ENCODE data around the gene CHAF1B.
A peak's percentile ranks its signal among the peaks of the same experiment; 100 is the strongest.

Gene CHAF1B

DNA sequence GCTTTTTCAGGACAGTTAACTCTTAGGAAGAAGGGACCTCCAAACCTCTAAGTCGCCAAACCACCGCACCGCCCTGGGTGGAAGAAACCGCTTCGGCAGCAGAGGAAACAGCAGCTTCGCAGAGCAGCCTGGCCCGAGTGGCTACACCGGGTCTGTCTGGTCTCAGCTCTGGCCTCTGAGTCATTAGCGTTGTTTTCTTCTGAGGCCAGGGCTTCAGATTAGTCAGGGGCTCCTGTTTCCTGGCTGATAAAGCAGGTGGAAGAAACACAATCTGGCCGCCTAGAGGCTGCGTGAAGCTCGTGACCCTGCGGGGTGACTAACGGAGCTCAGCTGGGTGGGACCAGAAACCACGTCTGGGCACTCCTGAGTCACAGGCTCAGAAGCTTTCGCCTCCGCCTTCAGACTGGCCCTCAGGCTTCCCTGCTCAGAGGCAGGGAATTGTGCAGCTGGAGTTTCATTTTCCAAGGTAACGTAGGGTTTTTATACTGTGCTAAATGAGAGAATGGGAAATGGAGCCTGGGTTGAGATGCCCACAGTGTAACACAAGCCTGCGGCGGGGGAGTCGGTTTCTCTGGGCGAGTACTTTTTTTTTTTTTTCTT is 44.9 kb downstream of the CHAF1B start:
- peak; percentile 99 for DNase-seq

DNA sequence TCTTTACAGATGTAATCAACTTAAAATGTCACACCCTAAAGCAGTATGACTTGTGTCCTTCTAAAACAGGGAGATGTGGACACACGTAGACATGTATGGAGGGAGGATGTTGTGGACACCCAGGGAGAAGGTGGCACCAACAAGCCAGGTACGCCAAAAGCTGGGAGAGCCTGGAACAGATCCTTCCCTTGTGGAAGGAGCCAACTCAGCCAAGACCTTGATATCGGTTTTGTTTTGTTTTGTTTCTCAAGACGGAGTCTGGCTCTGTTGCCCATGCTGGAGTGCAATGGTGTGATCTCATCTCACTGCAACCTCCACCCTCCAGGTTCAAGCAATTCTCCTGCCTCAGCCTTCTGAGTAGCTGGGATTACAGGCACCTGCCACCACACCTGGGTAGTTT is 45.6 kb downstream of the CHAF1B start:
- no peak for DNase-seq

GRCh38 chr21:36431252-36431651 is 46.1 kb downstream of the CHAF1B start:
- DNase-seq, result no peak

- no peak for DNase-seq
These were observed 48.0 kb downstream of the CHAF1B start for GRCh38 chr21:36433059-36433709.

DNA sequence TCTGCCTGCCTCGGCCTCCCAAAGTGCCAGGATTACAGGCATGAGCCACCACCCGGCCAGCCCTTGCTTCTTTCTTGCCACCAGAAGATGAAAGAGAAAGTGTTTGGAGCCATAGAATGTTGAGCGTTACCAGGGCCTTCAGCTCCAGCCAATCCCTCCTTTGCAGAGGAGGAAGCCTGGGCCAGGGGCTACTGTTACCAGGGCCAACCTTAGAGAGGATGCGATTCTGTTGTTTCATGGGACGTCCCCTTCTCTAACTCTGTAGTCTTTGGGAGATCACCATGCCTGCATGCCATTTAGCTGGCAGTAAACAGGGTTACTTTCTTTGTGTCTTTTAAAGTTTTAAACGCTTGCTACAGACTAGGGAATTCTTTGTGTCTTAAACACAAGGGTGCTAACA is 49.0 kb downstream of the CHAF1B start:
- DNase-seq, result no peak

DNA sequence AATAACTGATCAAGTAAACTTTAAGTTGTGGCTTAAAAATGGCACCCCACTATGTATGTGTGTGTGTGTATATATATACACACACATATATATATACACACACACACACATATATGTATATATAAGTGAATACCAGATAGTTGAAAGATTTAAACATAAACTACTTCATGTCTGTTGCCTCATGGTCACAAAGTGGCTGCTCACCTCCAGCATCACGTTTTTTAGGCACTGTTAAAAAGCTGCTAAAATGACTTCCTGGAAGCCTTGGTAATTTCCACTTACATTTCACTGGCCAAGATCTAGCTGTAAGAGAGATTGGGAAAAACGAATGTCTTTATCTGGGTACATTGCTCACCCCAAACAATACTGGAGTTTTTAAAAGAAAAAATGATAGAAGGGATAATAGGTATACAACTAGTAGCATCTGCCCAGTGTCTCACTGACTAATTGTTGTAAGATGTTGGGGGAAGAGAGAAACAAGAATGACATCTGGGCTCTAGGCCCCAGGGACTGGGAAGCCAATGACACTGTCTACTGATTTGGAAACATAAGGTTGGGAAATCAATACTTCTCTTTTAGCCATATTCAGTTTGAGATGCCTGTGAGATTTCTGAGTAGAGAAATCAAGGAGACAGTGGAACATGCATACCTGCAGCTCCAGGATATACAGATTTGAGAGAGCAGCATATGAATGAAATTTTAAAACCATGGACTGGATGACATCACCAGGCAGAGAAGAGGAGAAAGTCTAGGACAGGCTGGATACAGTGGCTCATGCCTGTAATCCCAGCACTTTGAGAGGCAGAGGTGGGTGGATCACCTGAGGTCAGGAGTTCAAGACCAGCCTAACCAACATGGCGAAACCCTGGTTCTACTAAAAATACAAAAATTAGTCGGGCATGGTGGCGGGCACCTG is 51.9 kb downstream of the CHAF1B start:
- DNase-seq, result peak; percentile 59

GRCh38 chr21:36437745-36438128 is 52.5 kb downstream of the CHAF1B start:
- DNase-seq, result peak; percentile 99

- DNase-seq, result no peak
These were observed 56.5 kb downstream of the CHAF1B start for GRCh38 chr21:36441715-36442114.

DNA sequence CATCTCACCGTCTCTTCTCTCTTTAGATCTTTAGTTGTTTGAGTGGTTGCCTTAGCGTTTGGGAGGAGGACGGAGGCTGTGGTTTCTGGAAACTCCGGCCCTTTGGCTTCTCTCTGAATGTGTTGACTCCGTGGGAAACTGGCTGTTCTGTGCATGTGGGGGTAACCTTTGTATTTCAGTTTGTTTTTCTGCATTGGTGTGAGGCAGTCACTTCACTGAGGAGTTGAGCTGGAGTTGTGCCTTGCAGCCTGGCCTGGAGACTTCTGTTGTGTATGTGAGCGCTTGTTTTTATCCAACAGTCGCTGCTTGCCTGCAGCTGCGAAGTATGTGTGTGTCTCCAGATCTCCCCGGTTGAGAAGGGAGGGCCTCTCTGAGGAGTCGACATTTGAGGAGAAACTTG is 61.1 kb downstream of the CHAF1B start:
- DNase-seq, result no peak

DNA sequence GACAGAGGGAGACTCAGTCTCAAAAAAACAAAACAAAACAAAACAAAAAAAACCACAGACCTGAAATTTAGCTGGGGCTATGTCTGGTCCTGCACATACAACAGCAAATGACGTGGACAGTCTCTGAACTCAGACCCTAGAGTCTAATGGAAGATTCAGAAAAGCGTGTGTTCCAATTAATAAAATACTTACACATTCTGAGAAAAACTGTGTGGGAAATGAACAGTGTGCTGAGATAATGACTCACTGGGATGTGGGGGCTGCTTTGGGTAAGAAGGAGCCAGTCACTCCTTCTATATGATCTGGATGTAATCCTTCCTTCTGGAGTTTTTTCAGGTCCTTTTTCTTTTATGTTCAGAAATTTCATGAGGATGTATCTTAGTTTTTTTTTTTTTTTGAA is 65.3 kb downstream of the CHAF1B start:
- no peak for DNase-seq

DNA sequence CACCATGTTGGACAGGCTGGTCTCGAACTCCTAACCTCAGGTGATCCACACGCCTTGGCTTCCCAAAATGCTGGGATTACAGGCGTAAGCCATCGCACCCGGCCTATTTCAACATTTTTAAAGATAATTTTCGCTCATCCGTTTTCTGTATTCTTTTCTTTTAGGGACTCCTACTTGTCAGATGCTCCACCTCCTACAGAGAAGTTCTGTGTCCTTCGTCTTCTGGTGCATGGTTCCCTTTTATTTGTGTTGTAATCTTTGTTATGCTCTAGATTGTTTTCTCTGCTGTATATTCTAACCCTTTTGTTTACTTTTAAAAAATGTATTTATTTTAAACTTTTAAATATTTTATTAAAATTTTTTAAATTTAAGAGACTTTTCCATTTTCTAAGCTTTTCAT is 66.3 kb downstream of the CHAF1B start:
- DNase-seq, result no peak

- DNase-seq, result no peak
These were observed 67.2 kb downstream of the CHAF1B start for GRCh38 chr21:36452281-36452825.

- DNase-seq, result no peak
These were observed 68.9 kb downstream of the CHAF1B start for GRCh38 chr21:36454093-36454531.

DNA sequence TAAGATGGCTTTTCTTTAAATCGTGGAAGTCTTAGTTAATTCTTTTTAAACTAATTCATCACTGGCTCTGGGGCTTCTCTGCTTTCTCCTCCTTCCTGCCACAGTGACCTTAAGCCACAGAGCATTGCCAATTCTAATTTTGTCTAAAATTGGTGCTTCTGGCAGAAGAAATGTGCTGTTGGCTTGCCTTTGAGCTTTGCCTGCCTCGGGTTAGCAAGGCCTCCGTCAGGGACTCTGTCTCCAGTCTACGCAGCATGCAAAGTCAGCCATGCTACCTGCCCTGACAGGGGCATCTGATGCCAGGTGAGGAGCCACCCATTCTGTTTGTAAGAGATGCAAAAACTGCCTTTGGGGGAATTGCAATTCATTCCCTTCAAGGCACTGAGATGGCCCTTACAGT is 69.5 kb downstream of the CHAF1B start:
- DNase-seq, result no peak

DNA sequence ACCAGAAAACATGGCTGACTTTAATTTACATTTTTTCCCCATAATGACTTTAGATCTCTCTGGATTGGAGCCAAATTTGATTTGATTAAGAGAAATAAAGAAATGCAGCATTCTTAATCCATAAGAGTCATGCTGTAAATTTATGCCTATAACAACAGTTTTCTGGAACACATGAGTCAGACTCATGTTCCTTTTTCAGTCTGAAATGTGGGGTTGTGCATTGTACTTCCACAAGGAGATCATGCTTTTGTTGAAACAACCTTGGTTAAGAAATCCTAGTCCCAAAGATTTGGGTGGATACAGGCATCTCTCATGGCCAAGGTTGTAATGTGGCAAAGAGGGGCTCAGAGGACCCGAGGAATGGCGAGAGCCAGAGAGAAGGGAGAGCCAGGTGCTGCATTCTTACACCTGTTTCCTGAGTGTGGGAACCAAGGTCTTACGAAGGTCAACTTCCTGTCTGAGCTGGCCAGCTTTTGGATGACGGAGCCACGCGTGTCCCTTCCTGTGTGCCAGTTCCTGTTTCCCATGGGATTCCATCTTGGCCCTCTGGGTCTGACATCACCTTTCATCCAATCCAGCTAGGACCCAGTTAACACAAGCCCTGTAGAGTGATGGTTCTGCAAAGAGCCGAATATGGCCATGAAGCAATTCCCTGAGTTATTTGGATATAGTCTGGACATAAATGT is 71.7 kb downstream of the CHAF1B start:
- DNase-seq, result no peak

- no peak for DNase-seq
These were observed 73.9 kb downstream of the CHAF1B start for GRCh38 chr21:36459098-36459497.

DNA sequence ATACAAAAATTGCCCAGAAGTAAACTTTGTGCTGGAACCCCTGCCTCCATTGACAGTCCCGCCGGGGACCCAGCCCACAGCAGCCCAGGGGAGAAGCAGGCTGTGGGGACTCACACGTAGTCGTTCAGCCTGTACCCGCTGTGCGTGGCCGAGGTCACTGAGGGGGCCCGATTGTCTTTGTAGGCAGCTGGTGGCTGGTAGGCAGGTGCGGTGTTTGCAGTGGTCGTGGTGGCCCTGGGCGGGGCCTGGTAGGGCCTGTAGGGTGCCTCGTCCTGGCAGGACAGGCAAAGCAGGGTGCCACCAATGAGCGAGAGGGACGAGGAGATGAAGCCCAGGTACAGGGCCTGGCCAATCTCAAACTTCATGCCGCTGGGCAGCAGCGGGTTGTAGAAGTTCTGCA is 75.7 kb downstream of the CHAF1B start:
- DNase-seq, result no peak

- DNase-seq, result no peak
These were observed 76.2 kb downstream of the CHAF1B start for GRCh38 chr21:36461277-36461917.

- no peak for DNase-seq
These were observed 76.8 kb downstream of the CHAF1B start for GRCh38 chr21:36461918-36462486.

- DNase-seq, result no peak
These were observed 78.0 kb downstream of the CHAF1B start for GRCh38 chr21:36463204-36463603.

GRCh38 chr21:36463991-36464390 is 78.8 kb downstream of the CHAF1B start:
- DNase-seq, result no peak

DNA sequence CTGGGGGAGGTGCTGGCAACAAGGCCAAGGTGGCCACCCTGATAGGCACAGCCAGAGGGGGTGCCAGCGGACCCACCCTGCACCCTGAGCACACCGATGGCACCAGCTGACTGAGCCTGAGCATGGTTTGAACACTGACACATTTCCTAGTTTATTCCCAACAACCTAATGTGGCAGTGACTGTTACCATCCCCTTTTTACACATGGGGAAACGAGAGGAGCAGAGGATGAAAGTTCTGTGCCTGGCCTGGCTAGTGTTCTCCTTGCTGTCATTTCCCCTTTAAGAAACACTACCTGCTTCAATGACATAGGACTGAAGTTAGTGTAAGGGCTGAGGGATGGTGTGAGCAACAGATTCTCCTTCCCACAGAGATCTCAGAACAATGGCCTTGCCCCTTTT is 79.4 kb downstream of the CHAF1B start:
- no peak for DNase-seq

Data from OCI-M1 (cell line).